AG04449 (cell line): ENCODE results near the gene TMCC1.
"Not testable (repeated sequence)": the region's sequence is repeated elsewhere in the genome, so short reads cannot be mapped to it uniquely, and the experiment has no call there.

Experiments
- CTCF ChIA-PET: fragments of 350-600 bp; formaldehyde crosslinking; extraction: SDS; loops from one replicate; lab custom pipeline; 2021; ENCODE audit warnings: antibody characterized with exemption; lab: Yijun Ruan, JAX
- POLR2A ChIA-PET: fragments of 400-600, 350-600 bp; formaldehyde crosslinking; extraction: SDS; loops from one replicate; lab custom pipeline; 2020; ENCODE audit warnings: antibody characterized with exemption, inconsistent platforms; lab: Yijun Ruan, JAX
- DNase-seq: peaks from one replicate; pipeline ENCODE4 v3.0.0-alpha.2; 2010; ENCODE audit warnings: low read depth, low spot score
- H3K4me3 ChIP-seq: 2 replicates; pipeline ENCODE4 v1.5.1; 2011; ENCODE audit warnings: low read depth, mild to moderate bottlenecking, control low read depth, low read length
- TF ChIP-seq, protein P1 (sequence below): IDR thresholded peaks from one replicate; pipeline ENCODE4 v1.5.1; 2011; ENCODE audit warnings: mild to moderate bottlenecking, moderate library complexity, low read length, control low read depth, inconsistent platforms; ENCODE audit not compliant: insufficient read depth; ENCODE audit errors: missing control alignments

TMCC1 gene

DNA sequence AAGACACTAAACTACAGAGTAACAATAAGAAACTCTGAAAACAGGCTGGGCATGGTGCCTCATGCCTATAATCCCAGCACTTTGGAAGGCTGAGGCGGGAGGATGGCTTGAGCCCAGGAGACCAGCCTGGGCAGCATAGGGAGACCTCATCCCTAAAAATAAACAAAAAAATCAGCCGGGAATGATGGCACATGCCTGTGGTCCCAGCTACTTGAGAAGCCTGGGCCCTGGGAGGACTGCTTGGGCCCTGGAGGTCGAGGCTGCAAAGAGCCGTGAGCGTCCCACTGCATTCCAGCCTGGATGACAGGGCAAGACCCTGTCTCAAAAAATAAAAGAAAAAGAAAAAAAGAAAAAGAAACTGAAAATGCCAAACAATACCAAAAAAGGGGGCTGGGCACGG lies 55.4 kb downstream of the TMCC1 start:
- POLR2A ChIA-PET = no interaction called here
- TF ChIP-seq, protein P1, sequence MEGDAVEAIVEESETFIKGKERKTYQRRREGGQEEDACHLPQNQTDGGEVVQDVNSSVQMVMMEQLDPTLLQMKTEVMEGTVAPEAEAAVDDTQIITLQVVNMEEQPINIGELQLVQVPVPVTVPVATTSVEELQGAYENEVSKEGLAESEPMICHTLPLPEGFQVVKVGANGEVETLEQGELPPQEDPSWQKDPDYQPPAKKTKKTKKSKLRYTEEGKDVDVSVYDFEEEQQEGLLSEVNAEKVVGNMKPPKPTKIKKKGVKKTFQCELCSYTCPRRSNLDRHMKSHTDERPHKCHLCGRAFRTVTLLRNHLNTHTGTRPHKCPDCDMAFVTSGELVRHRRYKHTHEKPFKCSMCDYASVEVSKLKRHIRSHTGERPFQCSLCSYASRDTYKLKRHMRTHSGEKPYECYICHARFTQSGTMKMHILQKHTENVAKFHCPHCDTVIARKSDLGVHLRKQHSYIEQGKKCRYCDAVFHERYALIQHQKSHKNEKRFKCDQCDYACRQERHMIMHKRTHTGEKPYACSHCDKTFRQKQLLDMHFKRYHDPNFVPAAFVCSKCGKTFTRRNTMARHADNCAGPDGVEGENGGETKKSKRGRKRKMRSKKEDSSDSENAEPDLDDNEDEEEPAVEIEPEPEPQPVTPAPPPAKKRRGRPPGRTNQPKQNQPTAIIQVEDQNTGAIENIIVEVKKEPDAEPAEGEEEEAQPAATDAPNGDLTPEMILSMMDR = no peak
- CTCF ChIA-PET = interaction anchor here (1.3 kb wide), 1 partner anchor 188 kb away, joined by 4 read pairs; no protein-coding TSS in a partner anchor

DNA sequence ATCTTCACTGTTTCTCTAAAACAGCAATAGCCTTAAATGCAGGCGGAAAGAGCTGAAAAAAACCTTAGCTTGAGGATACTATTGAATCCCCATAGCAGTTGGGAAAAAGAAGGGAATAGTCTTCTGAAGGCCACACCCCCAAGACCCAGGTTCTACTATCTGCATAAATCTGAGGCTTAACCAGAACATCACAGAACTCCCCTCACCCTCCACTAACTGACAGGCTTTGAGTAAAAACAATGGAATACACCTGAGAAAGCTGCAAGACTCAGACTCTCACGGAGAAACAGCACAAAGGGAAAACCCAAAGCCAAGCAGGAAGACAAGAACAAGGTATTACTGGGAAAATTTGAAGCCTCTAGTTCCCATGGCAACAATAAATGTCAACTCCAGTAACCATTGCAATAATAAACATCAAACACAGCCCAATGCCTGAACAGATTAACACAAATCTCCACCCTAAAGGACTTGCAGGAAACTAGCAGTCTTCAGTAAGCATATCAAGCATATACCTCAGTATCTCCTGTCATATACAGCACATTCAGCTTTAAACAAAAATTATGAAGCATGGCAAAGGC lies 56.4 kb downstream of the TMCC1 start:
- ChIA-PET CTCF (interaction anchor here (1.0 to 1.9 kb wide), 3 partner anchors 9 to 187 kb away, joined by 3 to 5 read pairs (median 4); no protein-coding TSS in a partner anchor), POLR2A (no interaction called here)
- H3K4me3 ChIP-seq = no peak overlapping the region
- TF ChIP-seq, protein P1 = no peak
- no peak for DNase-seq

More for the DNA sequence above, 55.4 kb downstream of the TMCC1 start:
- H3K4me3 ChIP-seq = no peak overlapping the region
- DNase-seq = no peak

DNA sequence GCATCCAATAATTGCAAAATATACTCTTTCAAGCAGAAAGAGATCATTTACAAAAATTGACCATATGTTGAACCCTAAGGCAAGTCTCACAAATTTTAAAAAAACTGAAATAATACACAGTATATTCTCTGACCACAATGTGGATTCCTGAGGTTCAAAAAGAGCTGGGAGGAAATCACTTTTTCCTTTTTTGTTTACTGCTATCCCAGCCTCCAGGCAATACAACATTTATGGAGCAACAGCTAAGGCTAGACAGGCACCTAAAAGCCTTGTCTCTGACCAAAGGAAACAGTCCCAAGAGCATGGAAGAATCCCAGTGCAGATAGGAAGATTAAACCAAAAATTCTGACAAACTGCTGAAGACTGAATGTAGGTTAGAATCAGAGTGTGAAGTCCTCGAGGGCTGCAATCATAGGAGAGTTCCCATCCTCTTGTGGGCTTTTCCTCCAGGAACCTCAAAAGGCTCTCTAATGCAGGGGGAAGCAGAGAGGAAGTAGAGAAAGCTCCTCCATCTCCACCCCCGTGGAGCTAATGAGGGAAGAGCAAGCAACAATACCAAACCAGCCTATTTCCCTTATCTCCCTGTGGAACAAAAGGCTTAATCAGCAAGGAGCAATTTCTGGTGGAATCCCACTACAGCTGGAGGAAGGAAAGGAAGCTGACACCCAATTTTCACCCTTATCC lies 57.0 kb downstream of the TMCC1 start:
- H3K4me3 ChIP-seq = no peak overlapping the region
- ChIA-PET CTCF (interaction anchor here (1.0 to 1.9 kb wide), 2 partner anchors 10 to 12 kb away, joined by 3 to 5 read pairs; no protein-coding TSS in a partner anchor), POLR2A (no interaction called here)
- TF ChIP-seq, protein P1 = no peak
- no peak for DNase-seq

DNA sequence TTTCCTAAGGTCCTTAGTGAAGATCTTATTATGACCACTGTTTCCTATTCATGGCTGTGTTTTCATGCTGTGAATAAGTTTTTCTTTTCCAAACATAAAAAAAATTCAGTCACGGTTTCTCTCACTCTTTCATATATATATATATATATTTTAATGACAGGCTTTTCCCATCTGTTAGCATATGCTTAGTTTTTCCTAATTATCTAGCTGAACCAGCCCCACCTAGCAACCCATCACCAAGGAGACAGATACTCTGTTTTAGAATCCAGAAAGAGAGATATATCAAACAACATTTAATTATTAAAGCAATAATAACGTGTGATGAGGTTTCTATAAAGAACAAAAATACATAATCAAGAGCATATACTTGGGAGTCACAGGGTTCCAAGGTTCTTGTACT lies 58.3 kb downstream of the TMCC1 start:
- ChIA-PET POLR2A (no interaction called here), CTCF (interaction anchor here (1.7 to 1.9 kb wide), 2 partner anchors 10 to 11 kb away, joined by 5 to 7 read pairs; no protein-coding TSS in a partner anchor)
- H3K4me3 ChIP-seq = no peak overlapping the region
- no peak for DNase-seq
- TF ChIP-seq, protein P1 = no peak

DNA sequence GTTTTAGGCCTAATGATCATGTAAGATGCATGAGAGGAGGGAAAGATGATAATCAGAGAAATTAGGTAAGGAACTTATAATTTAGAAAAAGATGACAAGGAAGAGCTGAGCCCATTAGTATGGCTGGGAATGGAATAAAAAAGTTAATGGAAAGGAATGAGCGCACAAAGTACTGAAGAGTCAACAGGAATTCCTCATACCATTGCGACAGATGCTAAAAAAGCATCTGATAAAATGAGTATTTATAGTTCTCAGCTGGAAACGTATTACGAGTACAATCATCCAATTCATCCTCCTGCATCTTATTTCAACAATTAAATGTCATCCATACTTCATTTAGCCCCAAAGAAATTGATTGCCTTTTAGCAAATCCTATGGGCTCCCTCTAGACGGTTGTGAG lies 58.9 kb downstream of the TMCC1 start:
- DNase-seq = no peak
- TF ChIP-seq, protein P1 = no peak
- ChIA-PET POLR2A (no interaction called here), CTCF (interaction anchor here (0.7 to 1.7 kb wide), 2 partner anchors 9 to 11 kb away, joined by 3 to 7 read pairs; no protein-coding TSS in a partner anchor)
- H3K4me3 ChIP-seq = no peak overlapping the region

DNA sequence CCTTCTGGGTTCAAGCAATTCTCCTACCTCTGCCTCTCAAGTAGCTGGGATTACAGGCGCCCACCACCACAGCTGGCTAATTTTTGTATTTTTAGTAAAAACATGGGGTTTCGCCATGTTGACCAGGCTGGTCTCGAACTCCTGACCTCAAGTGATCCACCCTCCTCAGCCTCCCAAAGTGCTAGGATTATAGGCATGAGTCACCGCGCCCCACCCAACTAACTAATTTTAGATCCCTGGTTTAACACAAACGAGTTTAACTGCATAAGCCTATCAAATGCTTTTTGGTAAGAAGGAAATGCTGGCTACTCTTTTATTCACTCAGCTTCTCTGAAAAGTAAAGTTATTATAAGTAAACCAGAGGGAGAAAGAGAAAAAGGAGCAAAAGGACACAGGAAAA lies 61.6 kb downstream of the TMCC1 start:
- CTCF ChIA-PET = interaction anchor here (1.0 to 13.2 kb wide), 13 partner anchors 10 to 448 kb away, joined by 3 to 215 read pairs (median 4); no protein-coding TSS in a partner anchor

More for the DNA sequence above, 61.6 kb downstream of the TMCC1 start:
- DNase-seq, H3K4me3 ChIP-seq, POLR2A ChIA-PET: not testable (repeated sequence)
